ENCODE results near the gene PGC.

PGC gene

GRCh38 chr6:41759905-41760579 is 12.8 kb upstream of the PGC start:
- H3K4me3 ChIP-seq (ENCODE audit: low read depth, low read length): no peak overlapping the region
- no peak for DNase-seq (ENCODE audit: low read depth)
- no peak for TF ChIP-seq POLR2A (IDR thresholded peaks at IDR 0.05; ENCODE audit: extremely low read depth, insufficient read length)
- TF ChIP-seq MYC (IDR thresholded peaks at IDR 0.05; ENCODE audit: low read depth, low read length): no peak
- TF ChIP-seq MAX (IDR thresholded peaks at IDR 0.05; ENCODE audit: low read depth, low read length): no peak
- TF ChIP-seq CTCF (IDR thresholded peaks at IDR 0.05; ENCODE audit: low read depth, low read length): no peak

GRCh38 chr6:41759106-41759904 is 12.1 kb upstream of the PGC start:
- no peak overlapping the region for H3K4me3 ChIP-seq (ENCODE audit: low read depth, low read length)
- TF ChIP-seq MYC (IDR thresholded peaks at IDR 0.05; ENCODE audit: low read depth, low read length): no peak
- TF ChIP-seq POLR2A (IDR thresholded peaks at IDR 0.05; ENCODE audit: extremely low read depth, insufficient read length): no peak
- no peak for TF ChIP-seq CTCF (IDR thresholded peaks at IDR 0.05; ENCODE audit: low read depth, low read length)
- no peak for TF ChIP-seq MAX (IDR thresholded peaks at IDR 0.05; ENCODE audit: low read depth, low read length)
- no peak for DNase-seq (ENCODE audit: low read depth)

- no peak for TF ChIP-seq POLR2A (IDR thresholded peaks at IDR 0.05; ENCODE audit: extremely low read depth, insufficient read length)
- no peak for TF ChIP-seq MYC (IDR thresholded peaks at IDR 0.05; ENCODE audit: low read depth, low read length)
- TF ChIP-seq CTCF (IDR thresholded peaks at IDR 0.05; ENCODE audit: low read depth, low read length): no peak
- no peak for TF ChIP-seq MAX (IDR thresholded peaks at IDR 0.05; ENCODE audit: low read depth, low read length)
- DNase-seq (ENCODE audit: low read depth): no peak
- no peak overlapping the region for H3K4me3 ChIP-seq (ENCODE audit: low read depth, low read length)
These were observed 11.4 kb upstream of the PGC start for GRCh38 chr6:41758641-41759035.

- no peak for TF ChIP-seq POLR2A (IDR thresholded peaks at IDR 0.05; ENCODE audit: extremely low read depth, insufficient read length)
- TF ChIP-seq CTCF (IDR thresholded peaks at IDR 0.05; ENCODE audit: low read depth, low read length): no peak
- TF ChIP-seq MAX (IDR thresholded peaks at IDR 0.05; ENCODE audit: low read depth, low read length): no peak
- no peak for TF ChIP-seq MYC (IDR thresholded peaks at IDR 0.05; ENCODE audit: low read depth, low read length)
These were observed 10.9 kb upstream of the PGC start for GRCh38 chr6:41757931-41758640.

GRCh38 chr6:41757271-41757670 is 10.1 kb upstream of the PGC start:
- DNase-seq (ENCODE audit: low read depth): no peak
- TF ChIP-seq MAX (IDR thresholded peaks at IDR 0.05; ENCODE audit: low read depth, low read length) (no peak), CTCF (IDR thresholded peaks at IDR 0.05; ENCODE audit: low read depth, low read length) (no peak), POLR2A (IDR thresholded peaks at IDR 0.05; ENCODE audit: extremely low read depth, insufficient read length) (no peak), MYC (IDR thresholded peaks at IDR 0.05; ENCODE audit: low read depth, low read length) (no peak)
- H3K4me3 ChIP-seq (ENCODE audit: low read depth, low read length): no peak overlapping the region

More at GRCh38 chr6:41757931-41758640, 10.9 kb upstream of the PGC start:
- no peak for DNase-seq (ENCODE audit: low read depth)
- no peak overlapping the region for H3K4me3 ChIP-seq (ENCODE audit: low read depth, low read length)
